Effector memory CD8-positive, alpha-beta T cell (primary cell): Measurements from ENCODE around the gene STAT1.

Experiments used
- ATAC-seq: fragments of 150-1000 bp; cut with Tn5 transposase; replicated peaks from 2 replicates; pipeline ENCODE4 v1.10.0; 2021; ENCODE audit warnings: mild to moderate bottlenecking, moderate library complexity
- DNase-seq, 3 experiments: peaks; one replicate each; pipeline ENCODE4 v3.0.0; 2021
- H3K27ac Mint-ChIP-seq, 2 donors: one replicate each; pipeline ENCODE4 v1.8.0; 2022; ENCODE audit warnings: mild to moderate bottlenecking in 2 of 2, mixed read lengths in 2 of 2, moderate library complexity in 2 of 2
- H3K27me3 Mint-ChIP-seq, 2 donors: one replicate each; pipeline ENCODE4 v1.8.0; 2022; ENCODE audit warnings: mixed read lengths in 2 of 2
- H3K36me3 Mint-ChIP-seq: one replicate; pipeline ENCODE4 v1.8.0; 2022; ENCODE audit warnings: mild to moderate bottlenecking, moderate library complexity, mixed read lengths; ENCODE audit not compliant: insufficient read depth
- H3K4me1 Mint-ChIP-seq, 2 donors: one replicate each; pipeline ENCODE4 v1.8.0; 2022; ENCODE audit warnings: low read depth in 2 of 2, mixed read lengths in 2 of 2
- H3K4me3 Mint-ChIP-seq, 2 donors: one replicate each; pipeline ENCODE4 v1.8.0; 2022; ENCODE audit warnings: mild to moderate bottlenecking in 2 of 2, mixed read lengths in 2 of 2, moderate library complexity in 2 of 2
- H3K9me3 Mint-ChIP-seq, 2 donors: one replicate each; pipeline ENCODE4 v1.8.0; 2022; ENCODE audit warnings: mixed read lengths in 2 of 2

Gene STAT1

DNA sequence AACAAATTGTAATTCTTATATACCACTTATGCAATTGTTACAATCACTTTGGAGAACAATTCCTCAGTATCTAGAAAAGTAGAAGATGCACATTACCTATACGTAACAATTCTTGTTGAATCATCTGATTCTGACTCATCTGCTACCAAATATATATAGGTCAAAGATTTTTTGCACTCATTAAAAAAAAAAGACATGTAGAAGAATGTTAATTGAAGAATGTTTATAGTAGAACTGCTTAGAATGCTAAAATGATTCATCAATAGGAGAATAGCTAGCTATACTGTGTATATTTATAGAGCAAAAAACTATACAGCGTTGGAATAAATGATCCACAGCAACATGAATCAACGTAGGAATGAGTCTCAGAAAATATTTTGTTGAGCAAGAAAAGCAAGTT is 29.5 kb upstream of the STAT1 start:
- ATAC-seq: no peak
- H3K4me3 Mint-ChIP-seq: no peak overlapping the region
- no peak for DNase-seq
- peaks cover 24 to 31% of the 10 kb centered on the region in 2 donors for H3K4me1 Mint-ChIP-seq
- H3K27me3 Mint-ChIP-seq: no peaks in the 10 kb centered on the region
- peaks cover 23% of the 10 kb centered on the region for H3K36me3 Mint-ChIP-seq
- H3K27ac Mint-ChIP-seq: no peak overlapping the region
- H3K9me3 Mint-ChIP-seq: no peaks in the 10 kb centered on the region

DNA sequence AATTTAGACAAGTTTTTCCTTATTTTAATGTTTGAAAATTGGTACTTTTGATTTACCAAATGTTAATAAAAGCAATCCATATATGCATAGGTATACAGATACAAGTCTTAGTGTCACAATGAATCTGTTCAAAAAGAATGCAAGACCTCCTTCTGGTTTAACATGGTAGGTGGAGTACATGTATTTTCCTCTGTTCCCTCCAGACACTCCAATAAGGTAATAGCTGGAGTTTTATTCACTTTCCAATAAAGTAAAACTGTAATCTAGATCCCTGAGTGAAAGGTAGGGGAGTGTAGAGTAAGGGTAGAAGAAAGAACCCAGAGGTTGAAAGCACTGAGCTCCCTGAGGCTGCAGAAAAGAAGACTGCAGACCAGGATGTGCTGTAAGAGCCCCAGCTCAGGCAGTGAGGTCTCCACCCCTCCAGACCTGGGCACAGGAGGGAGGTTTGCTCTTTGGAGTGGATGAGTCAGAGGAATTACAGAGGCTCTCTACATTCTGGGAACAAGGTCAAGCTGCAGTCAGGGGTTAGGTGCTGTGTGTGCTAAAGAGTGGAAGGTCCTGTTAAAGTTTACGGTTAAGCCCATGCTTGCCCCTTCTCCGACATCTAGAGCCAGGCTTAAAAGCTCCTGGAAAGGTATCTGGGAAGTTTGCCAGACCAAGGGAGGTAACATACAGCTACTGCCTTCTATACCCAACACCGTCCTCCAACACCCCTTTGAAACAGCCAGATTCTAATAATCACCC is 27.6 kb upstream of the STAT1 start:
- Mint-ChIP-seq H3K4me3 (no peak overlapping the region), H3K36me3 (peaks cover 28% of the 10 kb centered on the region), H3K9me3 (no peaks in the 10 kb centered on the region), H3K4me1 (peaks cover 37 to 40% of the 10 kb centered on the region in 2 donors), H3K27me3 (no peaks in the 10 kb centered on the region), H3K27ac (peak overlapping the region; percentile 56 to 68)
- no peak for ATAC-seq
- no peak for DNase-seq

DNA sequence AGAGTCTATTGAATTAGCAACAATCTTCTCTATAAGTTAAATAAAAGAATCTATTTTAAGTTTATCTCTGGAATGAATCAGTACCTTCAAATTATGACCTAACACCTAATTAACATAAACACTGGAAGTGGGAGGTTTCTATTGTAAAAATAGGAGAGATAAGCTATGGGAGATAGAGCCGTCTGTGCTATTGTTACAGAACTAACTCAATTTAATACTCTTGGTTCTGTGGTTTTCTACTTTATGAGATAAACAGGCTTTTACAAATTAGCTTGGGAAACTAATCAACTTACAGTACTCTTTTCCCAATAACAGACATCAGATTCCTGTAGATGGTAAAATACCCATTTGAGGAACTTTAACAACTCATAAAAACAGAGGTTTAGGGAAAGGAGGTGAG is 25.6 kb upstream of the STAT1 start:
- Mint-ChIP-seq H3K4me1 (peaks cover 36 to 40% of the 10 kb centered on the region in 2 donors), H3K27ac (peak overlapping the region; percentile 72 to 92), H3K9me3 (no peaks in the 10 kb centered on the region), H3K36me3 (peaks cover 46% of the 10 kb centered on the region), H3K27me3 (no peaks in the 10 kb centered on the region), H3K4me3 (peak overlapping the region in 1 of 2 donors; percentile 55)
- DNase-seq (no peak), ATAC-seq (no peak)

DNA sequence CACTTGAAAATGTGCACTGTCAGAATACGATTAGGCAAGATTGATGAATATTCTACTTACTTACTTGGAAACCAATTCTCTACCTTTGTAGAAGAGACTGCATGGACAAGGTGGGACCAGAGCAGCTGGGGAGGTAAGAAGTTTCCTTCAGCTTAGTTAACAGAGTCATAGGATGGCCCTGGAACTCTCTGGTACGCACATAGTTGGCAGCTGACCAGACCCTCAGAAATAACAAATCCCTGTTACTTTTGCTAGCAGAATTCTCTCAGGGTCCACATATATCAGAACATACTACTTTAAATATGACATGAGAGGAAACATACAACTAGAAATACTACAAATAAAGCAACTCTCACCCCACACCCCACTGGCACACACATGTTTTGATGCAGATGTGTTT is 24.8 kb upstream of the STAT1 start:
- H3K36me3 Mint-ChIP-seq: peaks cover 55% of the 10 kb centered on the region
- peak overlapping the region; percentile 72 to 92 for H3K27ac Mint-ChIP-seq
- ATAC-seq (no peak), DNase-seq (no peak)
- H3K4me1 Mint-ChIP-seq: peaks cover 33 to 36% of the 10 kb centered on the region in 2 donors
- no peaks in the 10 kb centered on the region for H3K9me3 Mint-ChIP-seq
- no peaks in the 10 kb centered on the region for H3K27me3 Mint-ChIP-seq
- peak overlapping the region; percentile 55 to 63 for H3K4me3 Mint-ChIP-seq

DNA sequence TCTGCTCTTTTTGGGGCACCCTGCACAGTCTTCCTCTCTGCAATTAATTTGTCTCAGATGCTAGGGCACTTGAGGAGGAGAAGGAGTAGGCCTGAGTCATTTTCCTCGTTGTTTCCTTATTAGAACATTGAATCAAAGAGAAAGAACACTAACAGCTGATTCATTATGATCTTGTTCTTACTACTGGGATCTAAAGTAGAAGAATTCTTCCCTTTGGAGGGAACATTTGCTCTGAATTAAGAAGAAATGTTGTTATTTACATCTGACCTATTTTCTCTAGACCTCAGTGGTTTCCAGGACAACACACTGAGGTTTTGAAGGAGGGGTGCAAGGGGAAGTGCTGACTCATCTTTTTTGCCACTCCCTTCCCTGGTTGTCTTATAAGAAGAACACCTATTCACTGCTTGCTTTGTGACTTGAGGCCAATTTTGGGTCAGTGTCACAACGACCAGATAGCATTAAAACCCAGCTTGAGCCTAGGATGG is 24.3 kb upstream of the STAT1 start:
- ATAC-seq: peak; percentile 96
- Mint-ChIP-seq H3K27me3 (no peaks in the 10 kb centered on the region), H3K4me3 (peak overlapping the region; percentile 55 to 63), H3K36me3 (peaks cover 59% of the 10 kb centered on the region), H3K27ac (peak overlapping the region; percentile 72 to 92), H3K9me3 (no peaks in the 10 kb centered on the region), H3K4me1 (peaks cover 33 to 36% of the 10 kb centered on the region in 2 donors)
- peak; percentile 31 to 42 (median 32) for DNase-seq

DNA sequence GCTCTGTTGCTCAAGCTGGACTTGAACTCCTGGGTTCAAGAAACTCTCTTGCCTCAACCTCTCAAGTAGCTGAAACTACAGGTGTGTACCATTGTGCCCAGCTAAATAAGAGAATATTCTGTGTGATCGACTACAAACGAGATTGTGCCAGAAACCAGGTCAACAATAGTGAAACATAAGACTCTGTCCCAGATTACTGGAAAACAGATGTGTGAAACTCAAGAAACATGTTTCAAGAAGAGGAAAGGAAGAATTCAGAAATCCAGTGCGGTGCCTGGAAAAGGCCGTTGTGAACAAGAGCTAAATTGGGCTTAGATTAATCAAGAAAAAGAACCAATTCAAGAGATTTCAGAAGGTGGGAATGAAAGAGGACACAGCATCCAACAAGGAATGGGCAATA is 23.4 kb upstream of the STAT1 start:
- Mint-ChIP-seq H3K36me3 (peaks cover 62% of the 10 kb centered on the region), H3K27me3 (no peaks in the 10 kb centered on the region), H3K27ac (peak overlapping the region; percentile 72 to 92), H3K9me3 (no peaks in the 10 kb centered on the region), H3K4me3 (peak overlapping the region; percentile 1 to 55), H3K4me1 (peaks cover 33 to 36% of the 10 kb centered on the region in 2 donors)
- no peak for ATAC-seq
- DNase-seq: no peak

DNA sequence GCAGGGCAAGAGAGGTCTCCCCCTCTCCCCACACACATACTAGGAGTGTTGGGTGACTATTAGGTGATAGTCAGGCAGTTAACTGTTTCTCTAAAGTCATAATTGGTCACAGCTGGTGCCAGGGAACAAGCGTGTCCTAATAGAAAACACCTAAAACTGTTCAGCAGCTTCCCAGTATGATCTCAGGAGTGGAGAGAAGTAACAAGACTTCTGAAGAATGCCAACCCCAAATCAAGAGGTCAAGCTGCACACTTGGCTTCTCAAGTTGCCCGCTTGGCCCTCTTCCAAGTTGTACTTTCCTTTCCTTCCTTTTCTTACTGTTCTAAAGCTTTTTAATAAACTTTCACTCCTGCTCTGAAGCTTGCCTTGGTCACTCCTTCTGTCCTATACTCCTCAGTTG is 22.4 kb upstream of the STAT1 start:
- Mint-ChIP-seq H3K4me1 (peaks cover 29 to 33% of the 10 kb centered on the region in 2 donors), H3K27ac (peak overlapping the region; percentile 72 to 92), H3K4me3 (no peak overlapping the region), H3K27me3 (no peaks in the 10 kb centered on the region), H3K9me3 (no peaks in the 10 kb centered on the region), H3K36me3 (peaks cover 71% of the 10 kb centered on the region)
- ATAC-seq (no peak), DNase-seq (no peak)

DNA sequence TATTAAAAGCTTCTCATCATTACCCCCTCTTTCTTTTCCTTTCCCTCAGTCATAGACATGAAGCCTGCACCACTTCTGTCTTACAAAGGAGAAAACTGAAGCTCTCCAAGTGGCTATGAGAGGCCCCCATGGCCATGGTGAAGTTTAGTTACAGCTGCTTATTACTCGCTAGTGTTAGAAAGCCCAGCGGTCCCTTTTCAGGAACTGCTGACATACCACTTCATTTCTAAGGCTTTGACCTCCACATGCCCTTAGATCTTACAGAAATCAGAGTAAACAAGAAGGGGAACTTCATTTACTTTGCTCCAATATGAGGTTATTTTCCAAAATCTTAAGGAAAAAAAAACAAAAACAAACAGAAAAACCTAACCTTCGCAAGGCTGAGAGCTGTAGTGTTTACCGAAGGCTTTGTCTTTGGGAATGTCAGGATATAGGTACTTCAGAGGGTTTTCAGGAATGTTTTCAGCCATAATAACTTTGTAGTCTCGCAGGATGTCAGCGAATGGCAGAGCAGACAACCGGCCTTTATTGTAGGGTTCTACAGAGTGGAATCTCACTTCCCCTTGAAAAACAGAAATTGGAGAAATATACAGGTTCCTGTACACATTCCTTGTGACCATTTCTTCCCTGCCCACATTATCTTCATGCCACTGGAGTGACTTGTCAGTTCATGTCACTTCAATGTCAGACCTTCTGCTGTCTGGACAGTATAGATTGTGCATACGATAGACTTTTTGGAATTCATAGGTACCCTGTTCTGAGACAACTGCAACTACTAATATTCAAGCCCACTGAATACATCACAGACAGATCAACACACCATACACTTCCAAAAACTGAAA is 18.8 kb upstream of the STAT1 start:
- Mint-ChIP-seq H3K4me1 (peaks cover 31 to 33% of the 10 kb centered on the region in 2 donors), H3K36me3 (peaks cover 82% of the 10 kb centered on the region), H3K27ac (peak overlapping the region in 1 of 2 donors; percentile 25), H3K4me3 (no peak overlapping the region), H3K27me3 (no peaks in the 10 kb centered on the region), H3K9me3 (no peaks in the 10 kb centered on the region)
- ATAC-seq (no peak), DNase-seq (no peak)

DNA sequence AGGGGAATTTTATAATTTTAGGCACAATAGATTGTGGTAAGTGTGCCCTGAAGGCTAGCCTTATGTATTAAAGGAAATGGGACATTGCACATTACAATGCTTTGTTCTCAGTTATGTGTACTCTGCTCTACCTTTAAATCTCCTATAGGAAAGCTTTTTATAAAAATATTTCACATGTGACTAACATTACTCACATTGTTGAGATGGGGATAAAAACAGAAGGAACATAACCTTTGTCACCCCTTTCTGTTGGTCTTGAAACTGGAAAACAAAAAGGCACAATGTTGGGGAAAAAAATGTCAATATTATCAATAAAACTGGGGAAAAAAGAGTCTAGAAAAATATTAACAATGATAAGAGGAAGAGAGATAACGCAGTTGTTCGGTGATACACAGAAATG is 17.3 kb upstream of the STAT1 start:
- peaks cover 27 to 31% of the 10 kb centered on the region in 2 donors for H3K4me1 Mint-ChIP-seq
- DNase-seq (no peak), ATAC-seq (no peak)
- peaks cover 78% of the 10 kb centered on the region for H3K36me3 Mint-ChIP-seq
- H3K4me3 Mint-ChIP-seq: no peak overlapping the region
- no peaks in the 10 kb centered on the region for H3K9me3 Mint-ChIP-seq
- H3K27ac Mint-ChIP-seq: peak overlapping the region; percentile 5 to 88
- H3K27me3 Mint-ChIP-seq: no peaks in the 10 kb centered on the region

DNA sequence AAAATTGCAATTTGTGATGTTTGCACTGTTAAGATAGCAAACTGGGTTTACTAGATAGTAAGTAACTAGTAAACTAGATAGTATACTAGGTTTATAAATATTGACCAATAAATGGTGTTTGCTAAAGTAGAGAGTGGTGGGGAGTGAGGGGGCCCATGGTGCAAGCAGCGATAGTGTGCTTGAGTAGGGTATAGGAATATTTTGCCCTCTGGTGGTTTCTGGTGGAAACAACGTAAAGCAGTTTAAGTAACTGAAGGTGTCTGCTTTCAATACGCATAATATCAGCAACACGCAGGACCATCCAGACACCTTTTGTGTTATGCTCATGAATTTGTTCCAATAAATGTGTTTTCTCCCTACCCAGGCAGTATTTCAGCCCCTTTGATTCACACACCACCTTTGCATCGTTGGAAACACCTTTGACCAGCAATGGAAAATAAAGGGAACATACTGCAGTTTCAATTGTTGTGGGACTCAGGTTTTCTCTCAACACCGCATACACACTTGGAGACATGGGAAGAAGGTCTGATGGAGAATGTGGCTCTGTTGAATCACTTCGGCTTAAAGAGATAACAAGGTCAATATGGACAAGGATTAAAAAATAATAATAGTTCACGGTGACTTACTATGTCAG is 16.7 kb upstream of the STAT1 start:
- ATAC-seq (peak; percentile 91), DNase-seq (peak; percentile 34 to 52 (median 36))
- H3K4me3 Mint-ChIP-seq: no peak overlapping the region
- H3K27me3 Mint-ChIP-seq: no peaks in the 10 kb centered on the region
- peaks cover 71% of the 10 kb centered on the region for H3K36me3 Mint-ChIP-seq
- peak overlapping the region in 1 of 2 donors; percentile 88 for H3K27ac Mint-ChIP-seq
- no peaks in the 10 kb centered on the region for H3K9me3 Mint-ChIP-seq
- peaks cover 29 to 31% of the 10 kb centered on the region in 2 donors for H3K4me1 Mint-ChIP-seq

DNA sequence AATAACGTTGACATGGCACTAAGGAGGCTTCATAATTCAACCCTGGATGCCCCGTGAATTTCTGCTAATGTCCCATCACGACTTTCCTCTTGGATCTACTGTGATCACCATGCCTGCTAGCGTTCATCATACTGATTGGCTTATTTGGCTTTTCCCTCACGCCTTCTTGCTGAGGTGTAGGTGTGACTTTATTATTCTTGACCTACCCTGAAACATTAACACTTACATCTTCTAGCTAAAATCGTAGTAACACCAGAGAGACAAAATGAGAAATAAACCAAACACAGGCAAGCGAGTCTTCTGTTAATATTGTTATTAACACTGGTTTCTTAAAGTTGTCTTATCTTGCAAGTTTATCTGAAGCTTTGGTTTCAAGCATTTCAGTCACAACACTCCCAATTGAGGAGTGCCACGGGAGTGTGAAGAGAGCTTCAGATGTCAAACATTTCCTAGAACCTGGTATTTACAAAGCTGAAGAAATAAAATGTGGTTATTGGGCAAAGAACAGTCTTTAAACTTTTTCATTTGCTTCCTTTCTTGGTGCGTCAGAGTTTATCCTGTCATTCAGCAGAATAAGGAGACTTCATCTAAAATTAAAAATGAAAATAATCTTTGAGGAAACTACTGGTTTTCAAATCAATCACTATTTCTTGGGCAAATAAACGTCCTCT is 15.4 kb upstream of the STAT1 start:
- H3K4me1 Mint-ChIP-seq: peaks cover 30 to 35% of the 10 kb centered on the region in 2 donors
- no peak for DNase-seq
- H3K27me3 Mint-ChIP-seq: no peaks in the 10 kb centered on the region
- peak overlapping the region; percentile 86 to 88 for H3K27ac Mint-ChIP-seq
- peak; percentile 29 for ATAC-seq
- H3K4me3 Mint-ChIP-seq: peak overlapping the region; percentile 43 to 69
- no peaks in the 10 kb centered on the region for H3K9me3 Mint-ChIP-seq
- H3K36me3 Mint-ChIP-seq: peaks cover 59% of the 10 kb centered on the region

DNA sequence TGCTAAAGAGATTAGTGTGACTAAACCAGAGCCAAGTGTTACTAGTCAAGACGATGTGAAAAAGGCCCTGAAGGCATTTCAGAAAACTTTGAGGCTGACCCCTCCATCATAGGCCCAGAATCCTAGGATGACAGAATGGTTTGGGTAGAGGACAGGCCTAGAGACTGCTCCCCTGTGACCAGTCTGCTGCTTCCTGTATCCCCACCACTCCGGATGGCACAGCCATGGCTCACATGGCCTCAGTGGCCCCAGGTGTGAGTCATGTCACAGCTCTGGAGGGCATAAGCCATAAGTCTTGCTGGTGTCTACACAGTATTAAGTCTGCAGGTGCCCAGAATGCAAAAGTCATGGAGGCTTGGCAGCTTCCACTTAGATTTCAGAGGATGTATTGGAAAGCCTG is 12.4 kb upstream of the STAT1 start:
- Mint-ChIP-seq H3K4me1 (peaks cover 30 to 35% of the 10 kb centered on the region in 2 donors), H3K27ac (peak overlapping the region; percentile 27 to 79), H3K9me3 (no peaks in the 10 kb centered on the region), H3K27me3 (no peaks in the 10 kb centered on the region), H3K36me3 (peaks cover 30% of the 10 kb centered on the region), H3K4me3 (no peak overlapping the region)
- ATAC-seq (no peak), DNase-seq (no peak)

DNA sequence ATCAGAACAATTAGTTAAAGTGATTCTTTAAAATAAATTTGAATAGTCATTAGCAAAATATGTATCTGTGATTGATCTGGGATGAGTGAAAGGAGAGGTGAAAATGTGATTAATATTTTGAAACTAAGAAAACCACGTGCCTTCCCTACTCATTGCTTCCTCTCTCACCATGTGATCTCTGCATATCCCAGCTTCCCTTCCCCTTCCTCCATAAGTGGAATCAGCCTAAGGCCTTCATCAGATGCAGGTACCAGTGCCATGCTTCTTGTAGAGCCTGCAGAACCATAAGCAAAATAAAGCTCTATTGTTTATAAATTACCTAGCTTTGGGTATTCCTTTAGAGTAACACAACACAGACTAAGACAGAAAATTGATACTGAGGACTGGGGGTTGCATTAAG is 11.2 kb upstream of the STAT1 start:
- Mint-ChIP-seq H3K4me3 (no peak overlapping the region), H3K27ac (peak overlapping the region; percentile 27 to 79), H3K9me3 (no peaks in the 10 kb centered on the region), H3K4me1 (peaks cover 23 to 27% of the 10 kb centered on the region in 2 donors), H3K27me3 (no peaks in the 10 kb centered on the region), H3K36me3 (peaks cover 17% of the 10 kb centered on the region)
- DNase-seq (no peak), ATAC-seq (no peak)
